Rectal smooth muscle tissue (tissue), 1 donor: ENCODE data around the gene TMEM129.

Source experiments
- H3K27ac ChIP-seq: one replicate; pipeline ENCODE4 v1.7.0; 2013; ENCODE audit warnings: low read depth, low read length, inconsistent platforms
- H3K27me3 ChIP-seq: one replicate; pipeline ENCODE4 v1.7.0; 2013; ENCODE audit warnings: low read length; ENCODE audit not compliant: control insufficient read depth, insufficient read depth
- H3K36me3 ChIP-seq: one replicate; pipeline ENCODE4 v1.7.0; 2013; ENCODE audit warnings: low read length; ENCODE audit not compliant: control insufficient read depth, insufficient read depth
- H3K4me1 ChIP-seq: one replicate; pipeline ENCODE4 v1.7.0; 2013; ENCODE audit warnings: low read length; ENCODE audit not compliant: control insufficient read depth, insufficient read depth
- H3K4me3 ChIP-seq: one replicate; pipeline ENCODE4 v1.7.0; 2013; ENCODE audit warnings: low read length
- H3K9ac ChIP-seq: one replicate; pipeline ENCODE4 v1.7.0; 2013; ENCODE audit warnings: low read length

The TMEM129 gene

DNA sequence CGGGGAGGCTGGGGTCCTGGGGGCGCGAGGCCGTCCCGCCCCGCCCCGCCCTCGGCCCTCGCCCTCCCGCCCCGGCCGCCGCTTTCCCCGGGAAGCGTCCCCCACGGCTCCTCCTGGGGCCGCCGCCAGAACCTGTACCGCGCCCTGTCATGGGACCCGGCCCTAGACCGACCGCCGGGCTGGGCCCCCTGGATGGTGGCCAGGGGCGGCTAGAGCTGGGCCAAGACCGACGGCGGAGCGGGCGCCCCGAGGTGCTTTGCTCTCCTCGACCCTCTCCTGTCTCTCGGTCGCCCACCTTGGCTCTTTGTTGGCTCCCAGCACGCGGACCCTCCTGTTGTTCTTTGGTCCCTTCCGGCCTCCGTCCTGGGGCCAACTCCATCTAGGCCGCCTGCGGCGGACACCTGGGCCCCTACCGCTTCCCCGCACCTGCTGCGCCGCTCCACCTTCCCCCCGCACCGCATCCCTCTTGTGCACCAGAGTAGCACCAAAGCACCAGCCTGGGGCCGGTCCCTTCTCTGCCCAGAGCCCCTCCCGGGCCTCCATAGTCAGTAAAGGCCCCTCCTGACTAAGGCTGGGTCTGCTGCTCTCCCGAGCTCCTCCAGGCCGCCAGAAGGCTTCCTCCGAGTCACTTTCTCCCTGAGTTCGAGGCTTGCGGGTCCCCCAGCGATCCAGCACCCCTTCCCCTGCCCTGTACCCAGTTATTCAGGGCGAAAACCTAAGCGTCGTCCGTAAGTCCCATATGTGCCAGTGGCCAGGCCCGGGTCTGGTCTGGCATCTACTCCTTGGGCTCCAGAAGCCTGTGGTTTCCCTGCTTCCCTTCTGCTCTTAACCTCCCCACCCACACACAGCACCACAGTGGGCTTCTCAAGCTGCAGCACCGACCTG, 785 bp upstream of the TMEM129 start:
- Histone ChIP-seq H3K4me1 (peaks cover 9% of the 10 kb centered on the region), H3K27ac (no peak overlapping the region), H3K36me3 (peaks cover 8% of the 10 kb centered on the region), H3K27me3 (no peaks in the 10 kb centered on the region), H3K4me3 (peak overlapping the region; percentile 44), H3K9ac (no peak overlapping the region)

DNA sequence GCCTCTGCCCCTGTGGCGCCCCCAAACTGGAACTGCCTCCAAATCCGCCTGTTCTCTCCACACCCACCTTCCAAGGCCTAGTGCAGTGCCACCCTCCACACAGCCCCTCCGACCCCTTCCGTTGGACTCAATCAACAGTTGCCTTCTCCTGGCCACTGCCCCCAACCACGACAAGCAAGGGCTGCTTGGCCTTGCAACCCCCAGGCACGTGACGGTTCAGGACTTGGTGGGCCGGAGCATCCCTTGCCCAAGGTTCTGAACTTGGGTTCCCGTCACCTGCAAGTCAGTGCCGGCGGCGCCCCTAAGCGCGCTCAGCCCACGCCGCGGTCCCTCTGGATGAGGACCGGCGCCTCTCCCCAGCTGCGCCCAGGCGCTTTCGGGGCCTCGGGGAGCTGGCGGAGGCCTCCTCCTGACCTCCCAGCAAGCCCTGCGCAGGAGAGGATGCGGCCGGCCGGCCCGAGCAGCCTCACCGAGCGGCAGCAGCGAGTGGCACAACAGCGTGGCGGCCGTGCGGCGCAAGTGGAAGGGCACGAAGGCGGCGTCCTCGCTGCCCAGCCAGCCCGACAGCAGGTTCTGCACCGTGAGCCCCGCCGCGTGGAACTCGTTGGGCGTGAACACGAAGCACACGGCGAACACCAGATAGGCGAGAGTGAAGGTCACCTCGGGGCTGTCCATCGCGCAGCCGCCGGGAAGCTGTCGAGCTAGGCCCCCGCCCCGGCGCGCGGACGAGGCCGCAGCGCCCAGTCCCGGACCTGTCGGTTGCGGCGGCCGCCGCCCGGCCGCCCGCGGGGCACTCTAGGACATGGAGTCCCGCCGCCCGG, 750 bp downstream of the TMEM129 start:
- H3K27me3 ChIP-seq, result no peaks in the 10 kb centered on the region
- peak overlapping the region; percentile 83 for H3K4me3 ChIP-seq
- peak overlapping the region; percentile 97 for H3K9ac ChIP-seq
- H3K27ac ChIP-seq, result peak overlapping the region; percentile 93
- peaks cover 12% of the 10 kb centered on the region for H3K36me3 ChIP-seq
- H3K4me1 ChIP-seq, result peaks cover 9% of the 10 kb centered on the region

DNA sequence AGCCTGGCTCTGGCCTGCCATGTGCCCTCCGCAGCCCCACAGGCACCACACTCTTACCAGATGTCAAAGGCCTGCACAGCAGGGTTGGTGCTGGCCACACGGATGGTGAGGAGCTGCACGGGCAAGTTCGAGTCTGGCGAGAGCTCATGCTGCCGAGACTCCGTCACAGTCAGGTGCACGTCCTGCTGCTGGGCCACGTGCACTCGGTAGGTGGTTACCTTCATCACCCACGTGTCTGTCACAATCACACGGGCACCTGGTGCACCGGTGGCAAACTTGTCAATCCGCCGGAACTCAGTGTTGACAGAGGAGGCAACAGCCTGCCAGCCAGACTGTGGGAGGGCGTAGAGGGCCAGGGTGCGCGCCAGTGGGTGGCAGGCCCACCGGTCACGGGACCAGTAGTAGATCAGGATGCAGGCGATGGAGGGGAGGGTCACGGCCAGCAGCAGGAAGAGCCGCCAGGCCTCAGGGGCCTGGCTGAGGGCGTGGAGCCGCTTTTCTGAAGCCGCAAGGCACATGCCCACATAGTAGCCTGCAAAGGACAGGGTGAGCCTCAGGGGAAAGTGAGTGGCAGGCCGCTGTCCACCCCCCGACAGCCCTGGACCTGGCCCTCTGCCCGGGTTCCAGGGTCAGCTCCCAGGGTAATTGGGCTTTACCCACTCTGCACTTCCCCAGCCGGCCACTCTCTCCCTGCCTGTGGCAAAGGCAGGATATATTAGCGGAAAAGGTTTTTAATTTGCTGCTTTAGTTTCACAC, 2.9 kb downstream of the TMEM129 start:
- peaks cover 12% of the 10 kb centered on the region for H3K36me3 ChIP-seq
- no peaks in the 10 kb centered on the region for H3K27me3 ChIP-seq
- H3K4me3 ChIP-seq, result no peak overlapping the region
- H3K4me1 ChIP-seq, result peaks cover 9% of the 10 kb centered on the region
- no peak overlapping the region for H3K27ac ChIP-seq
- H3K9ac ChIP-seq, result no peak overlapping the region

DNA sequence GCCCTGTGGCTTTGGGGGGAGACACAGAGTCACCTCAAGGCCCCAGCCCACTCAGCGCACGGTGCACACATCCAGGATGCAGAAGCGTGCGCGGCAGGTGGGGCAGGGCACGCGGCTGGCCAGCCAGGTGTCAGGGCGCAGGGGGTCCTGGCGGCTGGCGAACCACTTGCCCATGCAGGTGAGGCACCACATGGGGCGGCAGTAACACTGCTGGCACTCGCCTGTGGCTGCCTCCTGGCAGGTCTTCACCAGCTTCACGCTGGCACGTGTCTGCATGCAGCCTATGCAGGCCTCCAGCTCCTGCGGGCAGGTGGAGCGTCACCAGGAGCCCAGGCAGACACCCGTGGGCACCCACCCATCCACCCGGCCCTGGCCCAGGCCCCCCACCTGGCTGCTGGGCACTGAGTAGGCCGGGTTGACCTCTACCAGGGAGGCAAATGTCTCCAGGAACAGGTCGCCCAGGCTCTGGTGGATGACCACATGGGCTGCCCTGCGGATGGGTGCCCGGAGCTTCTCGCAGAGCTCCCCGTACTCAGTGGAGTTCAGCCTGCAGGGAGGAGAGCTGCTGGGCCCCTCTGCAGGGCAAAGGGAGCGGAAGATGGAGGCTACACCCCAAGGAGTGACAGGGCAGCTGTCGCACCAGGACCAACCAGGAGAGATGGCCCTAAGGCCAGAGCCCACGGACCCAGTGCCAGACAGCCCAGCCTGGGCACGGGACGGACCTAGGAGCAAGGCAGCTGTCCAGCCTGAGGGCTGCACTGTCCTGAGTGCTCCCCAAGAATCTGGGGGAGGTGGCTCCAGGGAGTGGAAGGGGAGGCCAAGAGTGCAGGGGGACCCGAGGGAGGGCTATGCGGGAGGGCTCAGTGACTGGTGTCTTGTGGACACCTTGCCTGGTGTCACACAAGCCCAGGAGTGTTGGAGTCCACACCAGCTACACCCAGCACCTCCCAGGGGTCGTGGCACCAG, 3.7 kb downstream of the TMEM129 start:
- Histone ChIP-seq H3K9ac (no peak overlapping the region), H3K4me3 (no peak overlapping the region), H3K27ac (no peak overlapping the region), H3K36me3 (peaks cover 12% of the 10 kb centered on the region), H3K4me1 (peaks cover 9% of the 10 kb centered on the region), H3K27me3 (no peaks in the 10 kb centered on the region)

DNA sequence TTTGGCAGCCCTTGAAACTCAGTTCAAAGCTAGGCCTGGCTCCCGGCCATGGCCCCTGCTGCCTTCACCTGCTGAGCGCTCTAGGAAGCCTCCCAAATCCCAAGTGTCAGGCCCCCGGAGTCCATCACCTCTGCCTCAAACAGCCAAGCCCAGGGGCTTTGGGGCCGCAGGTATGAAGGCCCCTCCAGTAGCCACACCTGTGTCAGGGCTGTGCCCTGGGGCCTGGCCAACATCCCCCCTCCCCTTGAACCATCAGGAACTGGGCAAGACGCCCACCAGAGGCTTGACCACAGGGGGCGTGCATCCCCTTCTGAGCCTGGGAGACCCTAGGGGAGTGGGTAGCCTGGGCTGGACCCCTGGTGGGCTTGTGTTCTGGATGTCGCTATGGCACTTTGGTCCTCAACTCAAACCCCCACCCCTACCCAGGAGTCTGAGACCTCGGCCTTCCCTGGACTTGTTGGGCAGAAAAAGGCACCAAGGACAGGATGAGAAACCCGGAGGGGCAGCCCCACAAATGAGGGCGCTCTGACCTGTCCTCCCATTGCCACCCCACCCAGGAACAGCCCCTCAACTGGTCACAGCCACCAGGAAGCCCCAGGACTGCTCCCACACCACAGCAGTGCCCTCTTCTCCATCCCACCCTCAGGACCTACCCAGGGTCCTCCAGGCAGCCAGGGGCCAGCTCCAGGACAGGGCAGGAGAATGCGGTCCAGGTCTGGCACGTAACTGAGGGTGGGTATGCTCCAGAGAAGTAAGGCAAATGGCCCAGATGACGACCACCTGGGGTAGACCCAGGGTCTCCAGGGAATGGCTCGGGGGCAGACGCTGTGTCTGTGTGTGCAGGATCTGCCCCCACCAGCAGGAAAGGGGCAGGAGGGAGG, 4.8 kb downstream of the TMEM129 start:
- Histone ChIP-seq H3K27me3 (no peaks in the 10 kb centered on the region), H3K9ac (no peak overlapping the region), H3K4me3 (no peak overlapping the region), H3K27ac (no peak overlapping the region), H3K36me3 (peaks cover 12% of the 10 kb centered on the region), H3K4me1 (peaks cover 10% of the 10 kb centered on the region)

DNA sequence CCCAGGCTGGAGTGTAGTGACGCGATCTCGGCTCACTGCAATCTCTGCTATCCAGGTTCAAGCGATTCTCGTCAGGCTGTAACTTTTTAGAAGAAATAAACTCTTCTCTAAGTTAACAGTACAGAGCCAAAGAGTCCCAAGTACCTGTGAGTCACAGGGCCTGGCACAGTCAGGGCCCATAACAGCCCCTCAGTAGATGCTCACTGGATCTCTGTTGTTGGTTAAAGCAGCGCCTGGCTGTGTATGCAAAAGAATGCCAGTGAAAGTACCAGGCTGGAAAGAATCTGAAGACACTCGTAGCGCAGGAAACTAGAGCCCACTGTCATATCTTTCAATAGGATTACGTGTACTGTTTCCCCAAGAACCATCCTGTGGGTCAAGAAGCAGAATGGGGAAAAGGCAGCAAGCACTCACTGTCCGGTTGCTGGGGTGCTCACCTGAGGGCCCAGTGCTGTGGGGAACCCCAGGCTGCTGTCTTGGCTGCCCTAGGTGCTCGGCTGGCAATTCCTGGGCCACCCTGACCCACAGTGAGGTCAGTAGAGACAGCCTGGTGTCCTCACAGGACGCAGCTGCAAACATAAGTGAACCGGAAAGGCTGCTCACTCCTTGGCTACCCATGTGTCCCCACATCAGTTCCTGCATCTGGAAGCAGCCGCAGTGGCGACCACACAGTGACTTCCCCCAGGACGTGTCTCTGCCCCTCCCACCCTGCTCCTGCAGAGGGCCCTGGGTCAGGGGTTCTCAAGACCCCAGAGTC, 5.9 kb downstream of the TMEM129 start:
- H3K27ac ChIP-seq, result no peak overlapping the region
- no peaks in the 10 kb centered on the region for H3K27me3 ChIP-seq
- H3K4me3 ChIP-seq, result no peak overlapping the region
- H3K4me1 ChIP-seq, result peaks cover 14% of the 10 kb centered on the region
- H3K9ac ChIP-seq, result no peak overlapping the region
- H3K36me3 ChIP-seq, result peaks cover 12% of the 10 kb centered on the region

DNA sequence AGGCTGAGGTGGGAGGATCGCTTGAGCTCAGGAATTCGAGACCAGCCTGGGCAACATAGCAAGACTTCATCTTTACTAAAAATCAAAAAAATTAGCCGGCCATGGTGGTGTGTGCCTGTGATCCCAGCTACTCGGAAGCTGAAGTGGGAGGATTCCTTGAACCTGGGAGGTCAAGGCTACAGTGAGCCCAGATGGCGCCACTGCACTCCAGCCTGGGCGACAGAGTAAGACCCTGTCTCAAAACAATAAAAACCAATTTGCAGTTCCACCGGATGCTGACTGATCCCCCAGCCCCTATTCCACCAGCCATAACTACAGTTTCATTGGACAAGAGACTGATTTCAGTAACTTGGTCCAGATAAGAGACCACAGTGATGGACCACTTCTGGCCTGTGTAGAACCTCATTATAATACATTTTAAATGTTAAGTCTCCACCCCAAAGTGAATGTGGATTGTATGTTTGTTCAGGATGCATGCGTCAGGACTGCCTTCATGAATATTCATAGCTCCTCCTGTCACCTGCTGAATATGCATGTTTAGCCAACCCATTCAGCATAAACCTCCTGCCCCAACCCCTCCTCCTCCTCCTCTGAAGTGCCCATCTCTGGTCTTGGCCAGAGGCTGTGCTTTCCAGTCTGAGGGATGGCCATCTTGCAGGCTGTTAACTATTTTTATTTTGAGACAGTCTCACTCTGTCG, 6.7 kb downstream of the TMEM129 start:
- H3K4me1 ChIP-seq, result peaks cover 7% of the 10 kb centered on the region
- H3K27me3 ChIP-seq, result no peaks in the 10 kb centered on the region
- no peak overlapping the region for H3K9ac ChIP-seq
- no peak overlapping the region for H3K4me3 ChIP-seq
- peaks cover 14% of the 10 kb centered on the region for H3K36me3 ChIP-seq
- no peak overlapping the region for H3K27ac ChIP-seq

DNA sequence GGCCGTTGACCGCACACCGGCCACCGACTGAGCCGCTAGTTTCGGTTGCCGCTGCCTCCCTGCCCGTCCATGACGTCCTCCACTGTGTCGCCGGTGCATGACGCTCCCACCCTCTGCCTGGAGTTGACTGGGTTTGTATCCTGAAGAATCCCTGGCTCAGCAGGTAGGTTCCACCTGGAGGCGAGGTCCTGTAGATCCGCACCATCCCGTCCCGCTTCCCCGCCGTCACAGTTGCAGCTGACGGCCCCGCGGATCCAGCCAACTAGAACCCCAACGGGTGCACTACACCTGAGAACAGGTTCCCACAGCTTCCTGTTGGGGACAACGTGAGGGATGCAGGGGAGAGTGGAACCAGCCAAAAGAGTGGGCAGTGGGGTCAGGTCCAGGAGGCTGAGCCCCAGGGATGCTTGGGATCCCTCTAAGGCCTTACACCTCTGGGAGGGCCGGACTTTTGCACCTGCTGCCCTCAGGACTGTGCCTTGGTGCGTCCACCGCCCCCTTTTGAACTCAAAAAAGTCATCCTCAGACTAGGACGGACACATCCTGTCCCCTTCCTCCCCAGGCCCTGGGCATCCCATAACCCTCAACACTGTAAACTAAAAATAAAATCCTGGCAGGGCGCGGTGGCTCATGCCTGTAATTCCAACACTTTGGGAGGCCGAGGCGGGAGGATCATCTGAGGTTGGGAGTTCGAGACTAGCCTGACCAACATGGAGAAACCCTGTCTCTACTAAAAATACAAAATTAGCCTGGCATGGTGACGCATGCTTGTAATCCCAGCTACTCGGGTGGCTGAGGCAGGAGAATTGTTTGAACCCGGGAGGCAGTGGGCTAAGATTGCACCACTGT, 7.9 kb downstream of the TMEM129 start:
- H3K36me3 ChIP-seq, result peaks cover 10% of the 10 kb centered on the region
- peak overlapping the region; percentile 94 for H3K4me3 ChIP-seq
- H3K4me1 ChIP-seq, result peaks cover 6% of the 10 kb centered on the region
- peak overlapping the region; percentile 97 for H3K27ac ChIP-seq
- peak overlapping the region; percentile 68 for H3K9ac ChIP-seq
- H3K27me3 ChIP-seq, result no peaks in the 10 kb centered on the region

DNA sequence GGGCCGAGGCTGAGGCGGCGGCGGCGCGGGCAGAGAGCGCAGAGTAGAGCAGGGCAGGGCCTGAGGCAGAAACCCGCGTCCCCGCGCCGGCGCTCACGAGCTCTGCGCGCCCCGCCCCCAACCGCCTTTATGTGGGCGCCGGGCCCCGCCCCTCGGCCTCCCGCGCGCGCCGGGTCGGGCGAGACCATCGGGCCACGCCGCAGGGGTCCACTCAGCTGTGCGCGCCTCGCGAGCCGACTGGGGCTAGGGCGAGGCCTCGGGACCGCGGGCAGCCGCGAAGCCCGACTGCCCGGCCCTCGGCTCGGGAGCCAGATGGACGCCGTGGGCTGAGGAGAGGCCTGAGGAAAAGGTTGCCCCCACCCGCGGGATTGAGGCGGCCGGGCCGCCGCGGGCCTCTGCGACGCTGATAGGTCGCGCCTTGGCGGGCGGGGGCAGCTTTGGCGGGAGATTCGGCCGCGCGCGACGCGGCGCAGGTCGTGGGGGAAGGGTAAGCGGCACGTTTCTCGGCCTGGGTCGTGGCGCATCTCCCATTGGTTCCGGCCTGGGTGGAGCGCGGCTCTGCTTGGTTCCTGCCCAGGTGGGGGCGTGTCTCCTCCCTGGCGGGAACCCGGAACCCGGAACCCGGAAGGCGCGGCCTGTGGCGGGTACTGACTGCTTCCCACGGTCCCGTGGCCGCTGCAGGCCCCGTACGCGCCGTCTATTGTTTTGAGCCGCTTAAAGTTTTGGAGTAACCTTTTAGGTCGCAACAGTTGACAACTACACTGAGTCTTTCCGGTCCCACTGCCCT, 8.7 kb downstream of the TMEM129 start, which contains the start of gene SLBP:
Gene SLBP (minus strand): TSS at position 104 of the 787 bp plus-strand sequence. CDS start 131 bp downstream, outside the sequence.
- H3K4me1 ChIP-seq, result peaks cover 6% of the 10 kb centered on the region
- H3K36me3 ChIP-seq, result peaks cover 8% of the 10 kb centered on the region
- H3K27ac ChIP-seq, result peak within 1 kb of the TSS; percentile 97
- H3K9ac ChIP-seq, result peak within 1 kb of the TSS; percentile 95
- H3K27me3 ChIP-seq, result no peaks in the 10 kb centered on the region
- H3K4me3 ChIP-seq, result peak within 1 kb of the TSS; percentile 94
